HCT116 (cell line): Measurements from ENCODE around the gene ACADVL. TPM values are rescaled to one million over a fixed set of nuclear protein-coding genes. Genes with fewer than 3 reads are reported as not detected.

ENCODE experiments used
- ATAC-seq: fragments of 200-7000 bp; cut with Tn5 transposase; 2 replicates; pipeline ENCODE4 v1.9.1; 2020; ENCODE audit warnings: mild to moderate bottlenecking, moderate library complexity
- BruUV-seq: library from RNA; stranded (reverse); fragments of 400-500 nt; replicated peaks from 2 replicates; lab custom pipeline; 2021; lab: Mats Ljungman, UMichigan
- CTCF ChIA-PET: fragments of 300-600 bp; sonication (Branson Sonifier 250); formaldehyde crosslinking; loops from one replicate; lab custom pipeline; 2021; ENCODE audit warnings: antibody characterized with exemption; lab: Charles Lee
- POLR2A ChIA-PET: fragments of 300-600, 350-600 bp; sonication (Branson Sonifier 250); formaldehyde crosslinking; loops from one replicate; lab custom pipeline; 2021; ENCODE audit warnings: antibody characterized with exemption; lab: Charles Lee
- RAD21 ChIA-PET, 2 experiments: fragments of 300-600 bp; sonication (Branson Sonifier 250); formaldehyde crosslinking; loops; one replicate each; lab custom pipeline; 2023; ENCODE audit warnings: low total read pairs in 2 of 2; ENCODE audit not compliant: uncharacterized antibody in 2 of 2, unreplicated experiment in 2 of 2, low non-redundant PET in 1 of 2; lab: Charles Lee
- DNase-seq: peaks from one replicate; pipeline ENCODE4 v3.0.0-alpha.2; 2010; ENCODE audit warnings: low read depth, low spot score
- H2AFZ ChIP-seq: fragments of 200-600 bp; shearing (Covaris generic), sonication (generic); 2 replicates; pipeline ENCODE4 v1.6.1; 2017; ENCODE audit warnings: low read depth, mixed run types, mixed read lengths, antibody characterized with exemption, low read length; ENCODE audit not compliant: poor library complexity, severe bottlenecking
- H3K27ac ChIP-seq: 2 replicates; pipeline ENCODE4 v1.5.1; 2012; ENCODE audit warnings: low read depth, low read length
- H3K27me3 ChIP-seq: fragments of 200-600 bp; sonication (generic); 2 replicates; pipeline ENCODE4 v1.6.1; 2016; ENCODE audit warnings: mixed run types, low read length, mixed read lengths; ENCODE audit not compliant: insufficient read depth
- H3K36me3 ChIP-seq, 2 experiments: fragments of 200-500 bp in 1 of 2; fragments of 200-600 bp in 1 of 2; sonication (Bioruptor generic) in 1 of 2; sonication (generic) in 1 of 2; 2 replicates each; pipeline versions ENCODE4 v1.5.1 to v1.6.1; 2014 to 2016; ENCODE audit warnings: low read length in 2 of 2, inconsistent platforms in 1 of 2, mixed read lengths in 1 of 2, mixed run types in 1 of 2; ENCODE audit not compliant: insufficient read depth in 2 of 2, control insufficient read depth in 1 of 2
- H3K4me1 ChIP-seq, 2 experiments: fragments of 200-600 bp in 1 of 2; sonication (generic) in 1 of 2; 2 replicates each; pipeline versions ENCODE4 v1.5.1 to v1.6.1; 2012 to 2017; ENCODE audit warnings: low read length in 2 of 2, inconsistent platforms in 1 of 2, mild to moderate bottlenecking in 1 of 2, mixed read lengths in 1 of 2, mixed run types in 1 of 2, moderate library complexity in 1 of 2; ENCODE audit not compliant: insufficient read depth in 2 of 2, control insufficient read depth in 1 of 2
- H3K4me2 ChIP-seq: fragments of 200-600 bp; sonication (generic); 2 replicates; pipeline ENCODE4 v1.6.1; 2017; ENCODE audit warnings: mixed run types, low read length, mixed read lengths
- H3K4me3 ChIP-seq, 2 experiments: fragments of 200-600 bp in 1 of 2; sonication (generic) in 1 of 2; replicated peaks in 1 of 2; 2 replicates each; pipeline ENCODE4 v1.5.1; 2011 to 2016; ENCODE audit warnings: low read length in 2 of 2, control low read depth in 1 of 2, low read depth in 1 of 2, mild to moderate bottlenecking in 1 of 2, mixed read lengths in 1 of 2, mixed run types in 1 of 2
- H3K79me2 ChIP-seq: fragments of 200-600 bp; sonication (generic); 2 replicates; pipeline ENCODE4 v1.6.1; 2017; ENCODE audit warnings: mild to moderate bottlenecking, mixed run types, low read length, moderate library complexity, mixed read lengths; ENCODE audit not compliant: insufficient read depth
- H3K9ac ChIP-seq: fragments of 200-600 bp; sonication (generic); 2 replicates; pipeline ENCODE4 v1.6.1; 2016; ENCODE audit warnings: low read length, mixed read lengths
- H3K9me2 ChIP-seq: fragments of 200-600 bp; sonication (generic), shearing (Covaris generic); 2 replicates; pipeline ENCODE4 v1.6.1; 2017; ENCODE audit warnings: mixed run types, mild to moderate bottlenecking, moderate library complexity; ENCODE audit not compliant: insufficient read depth
- H3K9me3 ChIP-seq, 2 experiments: fragments of 200-500 bp in 1 of 2; fragments of 200-600 bp in 1 of 2; sonication (Bioruptor generic) in 1 of 2; sonication (generic) in 1 of 2; 2 replicates each; pipeline ENCODE4 v1.6.1; 2014 to 2017; ENCODE audit warnings: low read length in 2 of 2, mixed read lengths in 2 of 2, inconsistent platforms in 1 of 2, low read depth in 1 of 2, mild to moderate bottlenecking in 1 of 2, mixed run types in 1 of 2, moderate library complexity in 1 of 2; ENCODE audit not compliant: control insufficient read depth in 1 of 2, insufficient read depth in 1 of 2
- H4K20me1 ChIP-seq: fragments of 200-600 bp; sonication (generic), shearing (Covaris generic); 2 replicates; pipeline ENCODE4 v1.6.1; 2017; ENCODE audit warnings: mixed run types, mild to moderate bottlenecking, moderate library complexity; ENCODE audit not compliant: insufficient read depth
- CBX3 ChIP-seq: IDR thresholded peaks from 2 replicates; pipeline ENCODE4 v1.6.1; 2012; ENCODE audit warnings: low read depth
- CEBPB ChIP-seq: IDR thresholded peaks from 2 replicates; pipeline ENCODE4 v1.6.1; 2012; ENCODE audit warnings: low read depth
- CTCF ChIP-seq, 3 experiments: fragments of 200-600 bp in 1 of 3; sonication (generic) in 1 of 3; IDR thresholded peaks in 2 of 3; conservative IDR thresholded peaks in 1 of 3; 2 replicates each; pipeline ENCODE4 v1.5.1; 2012 to 2017; ENCODE audit warnings: low read depth in 2 of 3, low read length in 2 of 3, antibody characterized with exemption in 1 of 3, borderline replicate concordance in 1 of 3, control low read depth in 1 of 3, mild to moderate bottlenecking in 1 of 3, mixed read lengths in 1 of 3, mixed run types in 1 of 3, moderate library complexity in 1 of 3; ENCODE audit not compliant: insufficient read depth in 1 of 3
- EGR1 ChIP-seq: IDR thresholded peaks from 2 replicates; pipeline ENCODE4 v1.6.1; 2012; ENCODE audit warnings: low read depth
- ELF1 ChIP-seq: IDR thresholded peaks from 2 replicates; pipeline ENCODE4 v1.6.1; 2012; ENCODE audit warnings: low read depth, borderline replicate concordance
- EZH2 ChIP-seq: fragments of 200-600 bp; sonication (generic); IDR thresholded peaks from 2 replicates; pipeline ENCODE4 v1.6.1; 2017; ENCODE audit warnings: antibody characterized with exemption, mixed run types
- EZH2phosphoT487 ChIP-seq: fragments of 200-600 bp; IDR thresholded peaks from 2 replicates; pipeline ENCODE4 v1.6.1; 2018; ENCODE audit warnings: antibody characterized with exemption, borderline replicate concordance
- FOSL1 ChIP-seq: IDR thresholded peaks from 2 replicates; pipeline ENCODE4 v1.6.1; 2012; ENCODE audit warnings: low read depth
- MAX ChIP-seq: IDR thresholded peaks from 2 replicates; pipeline ENCODE4 v1.6.1; 2012
- POLR2A ChIP-seq: IDR thresholded peaks from 2 replicates; pipeline ENCODE4 v1.7.0; 2011; ENCODE audit warnings: borderline replicate concordance; ENCODE audit not compliant: insufficient read depth, insufficient read length; ENCODE audit errors: extremely low read depth
- POLR2AphosphoS5 ChIP-seq: IDR thresholded peaks from 2 replicates; pipeline ENCODE4 v1.6.1; 2011; ENCODE audit warnings: mild to moderate bottlenecking, low read depth, low read length, moderate library complexity
- REST ChIP-seq: IDR thresholded peaks from 2 replicates; pipeline ENCODE4 v1.6.1; 2012; ENCODE audit warnings: low read depth
- SIN3A ChIP-seq: IDR thresholded peaks from 2 replicates; pipeline ENCODE4 v1.6.1; 2012; ENCODE audit warnings: low read depth
- SP1 ChIP-seq: IDR thresholded peaks from 2 replicates; pipeline ENCODE4 v1.6.1; 2012; ENCODE audit warnings: low read depth
- SRF ChIP-seq: IDR thresholded peaks from 2 replicates; pipeline ENCODE4 v1.6.1; 2012; ENCODE audit warnings: low read depth
- ZBTB33 ChIP-seq: IDR thresholded peaks from 2 replicates; pipeline ENCODE4 v1.6.1; 2011; ENCODE audit warnings: mild to moderate bottlenecking, low read length, moderate library complexity; ENCODE audit not compliant: insufficient replicate concordance; ENCODE audit errors: extremely low read depth
- ZFX ChIP-seq: fragments of 450-650 bp; IDR thresholded peaks from 2 replicates; pipeline ENCODE4 v1.6.1; 2017
- ZNF274 ChIP-seq: fragments of 200-500 bp; sonication (Bioruptor generic); IDR thresholded peaks from 2 replicates; pipeline ENCODE4 v1.6.1; 2014; ENCODE audit warnings: mild to moderate bottlenecking, low read depth, low read length, inconsistent platforms
- intact Hi-C: fragments of 100-400 bp; cut with micrococcal nuclease; formaldehyde crosslinking; loops from 2 replicates; pipeline ENCODE4 v1.10.0; 2022
- total RNA-seq: library from RNA; stranded (reverse); gene quantifications from one replicate; pipeline ENCODE4 v1.2.1, GENCODE V29; 2021; ENCODE audit not compliant: unreplicated experiment

The ACADVL gene
- total RNA-seq, 1 experiment from 2014 or later = 554 TPM

- intact Hi-C loops = no loop called here
- H3K4me1 ChIP-seq = peaks cover 7 to 15% of the 10 kb centered on the region in 2 experiments
Observed at GRCh38 chr17:7176107-7176840, 43.5 kb upstream of the ACADVL start.

More at GRCh38 chr17:7176107-7176840, 43.5 kb upstream of the ACADVL start:
- H3K36me3 ChIP-seq = no peaks in the 10 kb centered on the region
- no peak overlapping the region for H3K4me3 ChIP-seq
- no peak for DNase-seq
- no peak for TF ChIP-seq ZNF274
- TF ChIP-seq SIN3A = no peak
- TF ChIP-seq SP1 = no peak
- no peak for TF ChIP-seq POLR2AphosphoS5
- TF ChIP-seq CTCF (IDR thresholded peaks at IDR 0.05 in 2 of 3, conservative IDR thresholded peaks at IDR 0.05 in 1 of 3; ENCODE audit: borderline replicate concordance in 1 of 3, insufficient read depth in 1 of 3, low read depth in 2 of 3, low read length in 2 of 3) = no peak
- TF ChIP-seq SRF = no peak
- TF ChIP-seq ZBTB33 = no peak
- no peak for TF ChIP-seq FOSL1
- no peak for TF ChIP-seq POLR2A
- no peak for TF ChIP-seq EZH2phosphoT487
- no peak for TF ChIP-seq ELF1
- no peak for TF ChIP-seq EZH2
- TF ChIP-seq EGR1 = no peak
- no peak for TF ChIP-seq ZFX
- no peak for TF ChIP-seq MAX
- no peak for TF ChIP-seq CEBPB
- no peak for TF ChIP-seq CBX3
- TF ChIP-seq REST = no peak
- H3K4me2 ChIP-seq = no peak overlapping the region
- H3K27ac ChIP-seq = no peak overlapping the region
- BruUV-seq = no TSS peak
- H4K20me1 ChIP-seq = no peaks in the 10 kb centered on the region
- ChIA-PET CTCF (interaction anchor here (1.1 to 3.1 kb wide), 3 partner anchors 124 to 155 kb away, joined by 4 to 27 read pairs (median 8); no protein-coding TSS in a partner anchor), POLR2A (interaction anchor here (0.7 kb wide), 1 partner anchor 67 kb away, joined by 4 read pairs; no protein-coding TSS in a partner anchor), RAD21 (interaction anchor here in 1 of 2 experiments (1.5 kb wide), 1 partner anchor 131 kb away, joined by 4 read pairs; no protein-coding TSS in a partner anchor)
- H3K27me3 ChIP-seq = no peaks in the 10 kb centered on the region
- H2AFZ ChIP-seq = no peak overlapping the region
- no peaks in the 10 kb centered on the region for H3K79me2 ChIP-seq
- H3K9ac ChIP-seq = no peak overlapping the region
- H3K9me2 ChIP-seq = no peaks in the 10 kb centered on the region
- H3K9me3 ChIP-seq = peaks cover 0 to 7% of the 10 kb centered on the region in 2 experiments; a peak in 1 of 4 replicates
- ATAC-seq = no peak
